Neuronal stem cell (in vitro differentiated cells): ENCODE results near the gene POLR3C.

Experiments
- DNase-seq: peaks from one replicate; pipeline ENCODE4 v3.0.0-alpha.2; 2013; ENCODE audit warnings: low spot score
- H2AFZ ChIP-seq: one replicate; pipeline ENCODE4 v1.6.1; 2013; ENCODE audit warnings: mild to moderate bottlenecking, low read length, inconsistent platforms
- H2AK5ac ChIP-seq: 2 replicates; pipeline ENCODE4 v1.6.1; 2013; ENCODE audit warnings: low read depth, mild to moderate bottlenecking, inconsistent platforms, low read length, moderate library complexity, mixed read lengths
- H2BK120ac ChIP-seq: 2 replicates; pipeline ENCODE4 v1.6.1; 2013; ENCODE audit warnings: low read depth, mild to moderate bottlenecking, inconsistent platforms, low read length, moderate library complexity, mixed read lengths
- H2BK12ac ChIP-seq: one replicate; pipeline ENCODE4 v1.6.1; 2013; ENCODE audit warnings: low read length, inconsistent platforms
- H2BK15ac ChIP-seq: 2 replicates; pipeline ENCODE4 v1.6.1; 2013; ENCODE audit warnings: mild to moderate bottlenecking, low read length, inconsistent platforms, mixed read lengths
- H2BK5ac ChIP-seq: one replicate; pipeline ENCODE4 v1.6.1; 2013; ENCODE audit warnings: inconsistent platforms, mild to moderate bottlenecking, low read length, moderate library complexity
- H3K14ac ChIP-seq: one replicate; pipeline ENCODE4 v1.6.1; 2013; ENCODE audit warnings: low read length, inconsistent platforms
- H3K18ac ChIP-seq: 2 replicates; pipeline ENCODE4 v1.6.1; 2013; ENCODE audit warnings: low read length, inconsistent platforms
- H3K23ac ChIP-seq: 2 replicates; pipeline ENCODE4 v1.6.1; 2013; ENCODE audit warnings: low read depth, mild to moderate bottlenecking, mixed read lengths, low read length, inconsistent platforms; ENCODE audit not compliant: poor library complexity
- H3K27ac ChIP-seq: replicated peaks from 3 replicates; pipeline ENCODE4 v1.5.1; 2013; ENCODE audit warnings: low read length, inconsistent platforms
- H3K27me3 ChIP-seq, 3 experiments: 2 replicates each; pipeline ENCODE4 v1.6.1; 2013; ENCODE audit warnings: low read length in 3 of 3, mild to moderate bottlenecking in 2 of 3, inconsistent platforms in 1 of 3, low read depth in 1 of 3, mixed read lengths in 1 of 3, moderate library complexity in 1 of 3; ENCODE audit not compliant: control insufficient read depth in 3 of 3, insufficient read depth in 3 of 3
- H3K36me3 ChIP-seq, 2 donors: replicated peaks in 1 of 2; 2 replicates each; pipeline ENCODE4 v1.6.1; 2013; ENCODE audit warnings: low read length in 2 of 2; ENCODE audit not compliant: control insufficient read depth in 2 of 2, insufficient read depth in 2 of 2
- H3K4ac ChIP-seq: 2 replicates; pipeline ENCODE4 v1.6.1; 2013; ENCODE audit warnings: inconsistent platforms, mild to moderate bottlenecking, low read length, moderate library complexity
- H3K4me1 ChIP-seq, 2 donors: 1 replicate in 1 of 2; 2 replicates in 1 of 2; pipeline ENCODE4 v1.6.1; 2013; ENCODE audit warnings: low read length in 2 of 2, low read depth in 1 of 2; ENCODE audit not compliant: control insufficient read depth in 2 of 2, insufficient read depth in 1 of 2
- H3K4me2 ChIP-seq: one replicate; pipeline ENCODE4 v1.6.1; 2013; ENCODE audit warnings: mild to moderate bottlenecking, low read length, inconsistent platforms; ENCODE audit not compliant: insufficient read depth, poor library complexity, severe bottlenecking
- H3K4me3 ChIP-seq, 2 donors: 2 replicates each; pipeline ENCODE4 v1.5.1; 2013; ENCODE audit warnings: low read length in 2 of 2, mild to moderate bottlenecking in 2 of 2, inconsistent platforms in 1 of 2, moderate library complexity in 1 of 2
- H3K79me1 ChIP-seq: one replicate; pipeline ENCODE4 v1.6.1; 2013; ENCODE audit warnings: low read depth, mild to moderate bottlenecking, inconsistent platforms, low read length, moderate library complexity
- H3K9ac ChIP-seq: one replicate; pipeline ENCODE4 v1.6.1; 2013; ENCODE audit warnings: mild to moderate bottlenecking, low read depth, low read length, inconsistent platforms; ENCODE audit not compliant: poor library complexity
- H3K9me3 ChIP-seq, 2 donors: replicated peaks in 1 of 2; 2 replicates each; pipeline versions ENCODE3 to v1.6.1; 2013; ENCODE audit warnings: low read length in 2 of 2, mild to moderate bottlenecking in 2 of 2, inconsistent platforms in 1 of 2, low read depth in 1 of 2, mixed read lengths in 1 of 2, moderate library complexity in 1 of 2; ENCODE audit not compliant: control insufficient read depth in 2 of 2, insufficient read depth in 1 of 2
- H4K8ac ChIP-seq: one replicate; pipeline ENCODE4 v1.6.1; 2013; ENCODE audit warnings: low read depth, mild to moderate bottlenecking, inconsistent platforms, low read length, moderate library complexity
- H4K91ac ChIP-seq: one replicate; pipeline ENCODE4 v1.6.1; 2013; ENCODE audit warnings: low read length, low read depth, mild to moderate bottlenecking, inconsistent platforms; ENCODE audit not compliant: poor library complexity
- WGBS, 2 donors: extraction: QIAGEN DNeasy Blood & Tissue Kit; methylation state at CpG; one replicate each; pipeline ENCODE4 v1.1.7; 2013; ENCODE audit warnings: missing lambda C conversion rate in 2 of 2, mixed read lengths in 1 of 2; ENCODE audit not compliant: insufficient read length in 2 of 2, insufficient replicate concordance in 1 of 2; ENCODE audit errors: extremely low coverage in 2 of 2; 5-methylcytosine and 5-hydroxymethylcytosine counted together

Gene POLR3C

DNA sequence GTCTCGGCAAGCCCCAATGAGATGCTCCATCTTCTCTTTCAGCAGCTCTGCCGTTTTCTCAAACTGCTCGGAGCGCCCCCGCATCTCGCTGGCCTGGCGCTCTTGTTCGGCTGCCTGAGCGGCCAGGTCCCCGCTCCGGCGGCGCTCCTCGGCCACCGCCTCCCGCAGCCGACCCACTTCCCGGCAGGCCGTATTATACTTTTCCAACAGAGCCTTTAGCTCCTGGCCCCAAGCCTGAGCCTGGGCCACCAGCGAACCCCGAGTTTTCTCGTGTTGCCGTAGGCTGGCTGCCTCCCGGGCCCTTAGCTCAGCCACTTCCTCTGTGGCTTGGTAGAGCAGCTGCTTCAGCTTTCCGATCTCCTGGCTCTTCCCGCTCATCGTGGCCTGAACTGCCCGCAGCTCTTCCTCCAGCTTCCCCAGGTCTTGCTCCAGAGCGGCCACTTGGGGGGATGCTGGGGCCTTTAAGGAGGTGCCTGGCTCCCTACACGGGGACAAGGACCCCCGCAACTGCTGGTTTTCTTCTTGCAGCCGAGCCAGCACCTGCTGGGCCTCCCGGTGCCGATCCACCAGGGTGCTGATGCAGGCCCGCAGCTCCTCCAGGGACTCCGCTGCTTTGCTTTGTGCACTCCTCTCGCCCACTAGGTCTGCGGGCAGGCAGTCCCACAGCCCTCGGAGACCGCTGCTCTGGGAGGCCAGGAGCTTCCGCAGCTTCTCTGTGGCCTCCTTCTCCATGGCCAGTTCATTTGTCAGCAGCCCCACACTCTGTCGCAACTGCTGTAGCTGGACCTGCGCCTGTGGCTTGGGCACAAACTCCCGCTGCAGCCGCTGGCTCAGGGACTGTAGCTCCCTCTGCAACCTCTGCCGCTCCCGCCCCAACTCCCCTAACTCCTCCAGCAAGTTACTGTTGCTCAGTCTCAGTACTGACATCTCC lies 48.3 kb downstream of the POLR3C start:
- H4K91ac ChIP-seq: peak overlapping the region; percentile 97
- peak overlapping the region; percentile 56 for H2AK5ac ChIP-seq
- H3K9me3 ChIP-seq: no peaks in the 10 kb centered on the region
- H3K4ac ChIP-seq: peak overlapping the region; percentile 97
- H3K27ac ChIP-seq: no peak overlapping the region
- H2BK5ac ChIP-seq: peak overlapping the region; percentile 83
- peak overlapping the region; percentile 86 for H3K23ac ChIP-seq
- H3K4me1 ChIP-seq: peaks cover 3 to 8% of the 10 kb centered on the region in 2 donors
- H3K27me3 ChIP-seq: peaks cover 0 to 67% (median 0%) of the 10 kb centered on the region in 3 experiments
- H3K18ac ChIP-seq: peak overlapping the region; percentile 97
- peak overlapping the region; percentile 47 to 67 for H3K4me3 ChIP-seq
- H3K36me3 ChIP-seq: no peaks in the 10 kb centered on the region
- H4K8ac ChIP-seq: peak overlapping the region; percentile 97
- peak overlapping the region; percentile 99 for H2AFZ ChIP-seq
- peak overlapping the region; percentile 84 for H3K14ac ChIP-seq
- peak overlapping the region; percentile 63 for H2BK120ac ChIP-seq
- peaks cover 2% of the 10 kb centered on the region for H3K79me1 ChIP-seq
- peak overlapping the region; percentile 100 for H2BK15ac ChIP-seq
- peak overlapping the region; percentile 97 for H3K9ac ChIP-seq
- no peak for DNase-seq
- H3K4me2 ChIP-seq: peak overlapping the region; percentile 52
- no CpG with 5 or more reads among the region's 47 CpGs for WGBS, 2 donors
- peak overlapping the region; percentile 87 for H2BK12ac ChIP-seq

DNA sequence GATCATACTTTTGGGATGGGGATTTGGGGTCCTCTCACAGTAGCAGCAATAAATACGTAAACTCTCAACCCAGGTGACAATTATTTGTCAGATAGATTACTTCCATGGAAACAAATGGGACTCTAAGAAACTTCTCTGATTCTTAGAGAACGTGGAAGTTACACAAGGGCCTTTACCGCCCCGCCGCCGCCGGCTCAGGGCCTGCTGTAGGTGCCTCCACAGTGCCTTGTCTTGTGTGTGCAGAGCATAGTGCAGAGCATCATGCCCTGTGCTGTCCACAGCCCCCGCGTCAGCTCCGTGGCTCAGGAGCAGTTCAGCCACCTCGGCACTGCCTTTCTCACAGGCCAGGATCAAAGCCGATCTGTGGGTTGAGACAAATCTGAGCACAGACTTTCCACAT lies 50.6 kb downstream of the POLR3C start:
- Histone ChIP-seq H2AK5ac (no peak overlapping the region), H3K14ac (peak overlapping the region; percentile 82), H2BK5ac (no peak overlapping the region), H3K4me2 (no peak overlapping the region), H3K27me3 (peaks cover 0 to 78% (median 0%) of the 10 kb centered on the region in 3 experiments), H2BK15ac (no peak overlapping the region), H3K4me1 (peaks cover 6 to 11% of the 10 kb centered on the region in 2 donors), H3K9me3 (no peaks in the 10 kb centered on the region), H3K4ac (no peak overlapping the region), H4K8ac (no peak overlapping the region), H2BK120ac (no peak overlapping the region), H2AFZ (no peak overlapping the region), H3K18ac (no peak overlapping the region), H3K79me1 (peaks cover 2% of the 10 kb centered on the region), H4K91ac (no peak overlapping the region), H2BK12ac (no peak overlapping the region), H3K36me3 (no peaks in the 10 kb centered on the region), H3K23ac (peak overlapping the region; percentile 26), H3K27ac (no peak overlapping the region), H3K9ac (no peak overlapping the region), H3K4me3 (no peak overlapping the region)
- DNase-seq: no peak
- WGBS, 2 donors: no CpG with 5 or more reads among the region's 12 CpGs

DNA sequence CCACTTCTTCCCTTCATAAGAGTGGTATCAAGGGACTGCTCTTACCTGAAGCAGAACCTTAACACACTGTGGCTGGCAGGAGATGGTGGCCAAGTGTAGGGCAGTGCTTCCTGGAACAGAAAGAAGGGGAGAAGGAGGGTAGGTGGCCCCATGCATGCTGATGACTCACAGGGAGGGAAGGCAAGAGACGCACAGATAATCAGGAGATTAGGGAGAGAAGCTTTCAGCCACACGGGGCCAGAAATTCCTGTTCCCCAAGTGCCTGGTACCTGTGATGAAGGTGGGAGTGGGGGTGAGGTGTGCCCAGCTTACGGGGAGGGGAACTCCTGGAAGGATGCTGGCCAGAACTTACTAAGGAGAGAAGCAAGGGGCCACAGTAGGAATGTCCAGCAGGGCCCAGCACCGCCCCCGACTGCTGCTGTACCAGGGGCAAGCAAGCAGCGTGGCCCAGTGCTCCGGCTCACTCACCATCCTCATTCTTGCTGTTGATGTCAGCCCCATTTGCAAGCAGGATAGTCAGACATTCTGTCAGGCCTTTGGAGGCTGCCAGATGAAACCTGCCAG lies 54.0 kb downstream of the POLR3C start:
- no peak overlapping the region for H2BK15ac ChIP-seq

DNA sequence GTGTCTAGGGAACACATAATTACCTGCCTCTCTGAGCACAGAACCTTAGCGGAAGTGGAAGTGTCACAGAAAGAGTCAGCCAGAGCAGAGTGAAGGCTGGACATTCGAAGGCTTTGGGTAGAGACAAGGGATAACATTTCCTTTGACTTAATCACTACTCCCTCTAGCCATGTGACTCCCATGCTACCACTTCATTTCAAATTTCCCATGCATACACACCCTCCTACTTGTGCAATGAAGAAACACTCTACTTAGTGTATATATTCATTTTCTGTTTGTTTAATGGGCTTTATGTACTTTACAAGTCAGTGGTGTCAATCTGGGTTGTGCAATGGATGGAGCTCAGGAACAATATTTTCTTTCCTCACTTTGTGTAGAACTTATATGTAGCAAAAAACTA lies 54.7 kb downstream of the POLR3C start:
- H2BK120ac ChIP-seq: no peak overlapping the region
- H2BK15ac ChIP-seq: no peak overlapping the region
- no peak overlapping the region for H4K91ac ChIP-seq
- no CpG with 5 or more reads among the region's 2 CpGs for WGBS, 2 donors
- H3K4me1 ChIP-seq: peaks cover 5 to 6% of the 10 kb centered on the region in 2 donors
- H3K4me2 ChIP-seq: no peak overlapping the region
- no peak overlapping the region for H3K18ac ChIP-seq
- no peaks in the 10 kb centered on the region for H3K79me1 ChIP-seq
- no peak for DNase-seq
- no peak overlapping the region for H2AFZ ChIP-seq
- H3K9ac ChIP-seq: no peak overlapping the region
- H3K23ac ChIP-seq: no peak overlapping the region
- H3K36me3 ChIP-seq: no peaks in the 10 kb centered on the region
- peaks cover 0 to 66% (median 2%) of the 10 kb centered on the region in 3 experiments for H3K27me3 ChIP-seq
- no peak overlapping the region for H3K14ac ChIP-seq
- no peak overlapping the region for H2AK5ac ChIP-seq
- H3K4me3 ChIP-seq: no peak overlapping the region
- H2BK12ac ChIP-seq: no peak overlapping the region
- no peak overlapping the region for H3K4ac ChIP-seq
- H3K27ac ChIP-seq: no peak overlapping the region
- no peak overlapping the region for H4K8ac ChIP-seq
- no peak overlapping the region for H2BK5ac ChIP-seq
- no peaks in the 10 kb centered on the region for H3K9me3 ChIP-seq

More for the DNA sequence above, 54.0 kb downstream of the POLR3C start:
- H2AK5ac ChIP-seq: no peak overlapping the region
- H3K9me3 ChIP-seq: no peaks in the 10 kb centered on the region
- no CpG with 5 or more reads among the region's 7 CpGs for WGBS, 2 donors
- no peak overlapping the region for H2BK120ac ChIP-seq
- no peak for DNase-seq
- no peak overlapping the region for H3K9ac ChIP-seq
- H3K27ac ChIP-seq: no peak overlapping the region
- H2BK12ac ChIP-seq: no peak overlapping the region
- H3K27me3 ChIP-seq: peaks cover 0 to 68% (median 0%) of the 10 kb centered on the region in 3 experiments
- no peaks in the 10 kb centered on the region for H3K36me3 ChIP-seq
- H3K79me1 ChIP-seq: no peaks in the 10 kb centered on the region
- H4K8ac ChIP-seq: no peak overlapping the region
- no peak overlapping the region for H3K23ac ChIP-seq
- no peak overlapping the region for H3K14ac ChIP-seq
- no peak overlapping the region for H2AFZ ChIP-seq
- H3K4me3 ChIP-seq: no peak overlapping the region
- H4K91ac ChIP-seq: no peak overlapping the region
- no peak overlapping the region for H3K18ac ChIP-seq
- no peak overlapping the region for H3K4ac ChIP-seq
- H3K4me2 ChIP-seq: no peak overlapping the region
- peaks cover 5 to 6% of the 10 kb centered on the region in 2 donors for H3K4me1 ChIP-seq
- no peak overlapping the region for H2BK5ac ChIP-seq
